ENCODE results near the gene COBL. TPM values are rescaled to one million over a fixed set of nuclear protein-coding genes. Genes with fewer than 3 reads are reported as not detected.

Gene COBL
- total and polyA plus RNA-seq, 10 of the 15 experiments (the other 5 are each of a cell fraction or from before 2014, with no cell fraction given) = 0.21 TPM; not detected in 9

DNA sequence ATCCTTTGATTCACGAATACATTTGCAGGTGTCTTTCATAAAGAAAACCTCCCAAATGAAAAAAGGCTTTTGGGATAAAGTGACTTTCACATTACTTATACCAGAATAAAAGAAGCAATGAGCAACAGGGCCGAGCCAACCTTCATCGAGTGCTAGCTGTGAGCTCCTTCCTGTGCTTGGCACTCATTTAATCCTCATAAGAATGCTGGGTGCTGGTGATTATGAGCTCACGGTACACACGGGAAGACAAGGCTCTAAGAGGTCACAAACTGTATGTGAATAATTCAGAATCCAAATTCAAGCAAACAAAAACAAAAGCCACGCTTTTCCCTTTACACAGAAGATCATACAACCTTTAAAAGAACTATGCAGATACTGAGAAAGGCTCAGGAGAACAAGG is 156.2 kb downstream of the COBL start:
- ATAC-seq (no peak), FAIRE-seq (no peak), DNase-seq (ENCODE audit: low read depth, low spot score) (no peak)
- H3K79me2 ChIP-seq (ENCODE audit: control insufficient read depth, insufficient read depth, low read length) = no peaks in the 10 kb centered on the region
- TF ChIP-seq SUPT20H (IDR thresholded peaks at IDR 0.05; ENCODE audit: borderline replicate concordance, control insufficient read depth, low read depth, low read length) = no peak
- TF ChIP-seq ZBED1 (IDR thresholded peaks at IDR 0.05; ENCODE audit: borderline replicate concordance) = no peak
- no peak for TF ChIP-seq YY1 (IDR thresholded peaks at IDR 0.05; ENCODE audit: low read depth, low read length)
- TF ChIP-seq, protein P1, sequence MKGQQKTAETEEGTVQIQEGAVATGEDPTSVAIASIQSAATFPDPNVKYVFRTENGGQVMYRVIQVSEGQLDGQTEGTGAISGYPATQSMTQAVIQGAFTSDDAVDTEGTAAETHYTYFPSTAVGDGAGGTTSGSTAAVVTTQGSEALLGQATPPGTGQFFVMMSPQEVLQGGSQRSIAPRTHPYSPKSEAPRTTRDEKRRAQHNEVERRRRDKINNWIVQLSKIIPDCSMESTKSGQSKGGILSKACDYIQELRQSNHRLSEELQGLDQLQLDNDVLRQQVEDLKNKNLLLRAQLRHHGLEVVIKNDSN (IDR thresholded peaks at IDR 0.05; ENCODE audit: borderline replicate concordance, extremely low read length, insufficient read depth, low read depth, low read length) = no peak
- TF ChIP-seq SREBF1 (IDR thresholded peaks at IDR 0.05; ENCODE audit: low read length) = no peak
- no peak for TF ChIP-seq SPI1 (IDR thresholded peaks at IDR 0.05; ENCODE audit: borderline replicate concordance, insufficient read depth, low read depth, low read length)
- no peak for TF ChIP-seq CBFB (IDR thresholded peaks at IDR 0.05; ENCODE audit: low read depth)
- ChIA-PET RAD21 (ENCODE audit: unreplicated experiment) (interaction anchor here (0.7 to 3.6 kb wide), 8 partner anchors 20 to 1066 kb away, joined by 3 to 71 read pairs (median 4); partner anchors contain the start of gene ZPBP), SMC1A (ENCODE audit: uncharacterized antibody, unreplicated experiment) (interaction anchor here (0.7 to 1.9 kb wide), 13 partner anchors 9 to 1905 kb away, joined by 3 to 15 read pairs (median 5); partner anchors contain the start of gene ZPBP), CTCF (interaction anchor here (0.5 to 6.4 kb wide), 46 partner anchors 8 to 1068 kb away, joined by 3 to 84 read pairs (median 4); partner anchors contain the start of gene IKZF1), POLR2A (no interaction called here)
- H3K4me2 ChIP-seq (ENCODE audit: control insufficient read depth, insufficient read depth) = no peak overlapping the region
- H2AFZ ChIP-seq (ENCODE audit: control insufficient read depth, low read depth, low read length) = no peak overlapping the region
- in situ Hi-C loops (cut with MboI) = loop anchor here (10.0 kb wide), 2 partner anchors 204 to 1066 kb away; partner anchors contain the start of gene ZPBP
- no peaks in the 10 kb centered on the region for H3K36me3 ChIP-seq (ENCODE audit: control insufficient read depth in 2 of 2, insufficient read depth in 2 of 2, low read length in 1 of 2)
- intact Hi-C loops (cut with micrococcal nuclease; ENCODE audit: unreplicated experiment) = loop anchor here (2.0 kb wide), 1 partner anchor 1068 kb away; the partner anchor contains the start of gene ZPBP
- H3K4me1 ChIP-seq (ENCODE audit: control insufficient read depth, insufficient read depth, low read length) = no peaks in the 10 kb centered on the region
- H3K27me3 ChIP-seq (replicated peaks in 1 of 2; ENCODE audit: control insufficient read depth in 2 of 2, insufficient read depth in 2 of 2, low read length in 1 of 2) = peaks cover 0 to 1% of the 10 kb centered on the region in 2 experiments; a peak in 2 of 4 replicates
- H3K9ac ChIP-seq (ENCODE audit: control insufficient read depth, insufficient read depth, low read length) = no peak overlapping the region
- H3K9me3 ChIP-seq (replicated peaks; ENCODE audit: control insufficient read depth, insufficient read depth, low read length) = no peaks in the 10 kb centered on the region
- WGBS (ENCODE audit: insufficient coverage, insufficient replicate concordance, low lambda C conversion rate, missing lambda C conversion rate) = 39% methylated on average over 6 of the region's 6 CpGs
- H4K20me1 ChIP-seq (ENCODE audit: control insufficient read depth, insufficient read depth) = no peaks in the 10 kb centered on the region
- H3K27ac ChIP-seq (ENCODE audit: control insufficient read depth, insufficient read depth) = no peak overlapping the region
- H3K4me3 ChIP-seq = no peak overlapping the region
- BruUV-seq (replicated peaks) = no TSS peak

All from GM12878 (cell line).